Measurements from ENCODE around the gene TMEM151B.
A peak's percentile ranks its signal among the peaks of the same experiment; 100 is the strongest.

The TMEM151B gene

DNA sequence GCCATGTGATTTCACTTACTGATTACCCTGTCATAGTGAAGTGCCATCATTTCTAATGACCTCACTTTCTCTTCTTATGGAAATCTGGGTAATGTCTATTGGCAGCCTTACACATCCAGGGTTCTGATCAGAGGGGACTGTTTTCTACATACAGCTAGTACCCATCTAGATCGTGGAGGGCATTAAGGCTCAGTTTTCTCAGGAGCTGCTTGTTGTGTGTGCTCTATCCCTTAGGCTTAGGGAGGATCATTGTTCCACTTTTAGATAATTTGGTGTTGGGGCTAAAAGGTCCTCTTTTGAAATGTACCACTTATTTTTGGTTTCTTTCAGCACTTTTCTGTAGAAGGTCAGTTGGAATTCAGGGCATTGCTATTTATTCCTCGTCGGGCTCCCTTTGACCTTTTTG, 19.5 kb upstream of the TMEM151B start:
- DNase-seq (ENCODE audit: low read depth): no peak

DNA sequence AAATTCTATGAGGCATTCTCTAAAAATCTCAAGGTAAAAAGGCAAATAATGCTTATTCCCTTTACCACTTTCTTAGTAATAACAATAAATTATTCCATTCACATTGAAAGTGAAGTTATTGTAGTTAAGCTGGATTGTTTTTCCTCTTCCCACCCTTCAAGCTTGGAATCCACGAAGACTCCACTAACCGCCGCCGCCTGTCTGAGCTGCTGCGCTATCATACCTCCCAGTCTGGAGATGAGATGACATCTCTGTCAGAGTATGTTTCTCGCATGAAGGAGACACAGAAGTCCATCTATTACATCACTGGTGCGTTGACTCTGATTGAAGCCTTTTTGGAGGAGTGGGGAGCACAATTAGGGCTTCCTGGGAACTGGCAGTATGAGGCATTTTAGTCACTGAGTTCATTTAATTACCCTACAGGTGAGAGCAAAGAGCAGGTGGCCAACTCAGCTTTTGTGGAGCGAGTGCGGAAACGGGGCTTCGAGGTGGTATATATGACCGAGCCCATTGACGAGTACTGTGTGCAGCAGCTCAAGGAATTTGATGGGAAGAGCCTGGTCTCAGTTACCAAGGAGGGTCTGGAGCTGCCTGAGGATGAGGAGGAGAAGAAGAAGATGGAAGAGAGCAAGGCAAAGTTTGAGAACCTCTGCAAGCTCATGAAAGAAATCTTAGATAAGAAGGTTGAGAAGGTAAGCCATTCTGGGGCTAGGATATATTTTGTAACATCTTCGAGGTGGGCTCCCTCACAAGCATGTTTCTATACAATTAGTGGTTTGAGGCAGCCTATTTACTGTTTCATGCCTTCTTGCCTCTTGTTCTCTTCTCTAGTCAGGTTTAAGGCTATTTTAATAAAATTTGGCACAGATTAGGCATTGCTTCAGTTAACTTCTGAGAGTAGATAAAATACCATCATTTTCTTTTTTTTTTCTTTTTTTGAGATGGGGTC, 18.4 kb upstream of the TMEM151B start:
- DNase-seq (ENCODE audit: low read depth): no peak

DNA sequence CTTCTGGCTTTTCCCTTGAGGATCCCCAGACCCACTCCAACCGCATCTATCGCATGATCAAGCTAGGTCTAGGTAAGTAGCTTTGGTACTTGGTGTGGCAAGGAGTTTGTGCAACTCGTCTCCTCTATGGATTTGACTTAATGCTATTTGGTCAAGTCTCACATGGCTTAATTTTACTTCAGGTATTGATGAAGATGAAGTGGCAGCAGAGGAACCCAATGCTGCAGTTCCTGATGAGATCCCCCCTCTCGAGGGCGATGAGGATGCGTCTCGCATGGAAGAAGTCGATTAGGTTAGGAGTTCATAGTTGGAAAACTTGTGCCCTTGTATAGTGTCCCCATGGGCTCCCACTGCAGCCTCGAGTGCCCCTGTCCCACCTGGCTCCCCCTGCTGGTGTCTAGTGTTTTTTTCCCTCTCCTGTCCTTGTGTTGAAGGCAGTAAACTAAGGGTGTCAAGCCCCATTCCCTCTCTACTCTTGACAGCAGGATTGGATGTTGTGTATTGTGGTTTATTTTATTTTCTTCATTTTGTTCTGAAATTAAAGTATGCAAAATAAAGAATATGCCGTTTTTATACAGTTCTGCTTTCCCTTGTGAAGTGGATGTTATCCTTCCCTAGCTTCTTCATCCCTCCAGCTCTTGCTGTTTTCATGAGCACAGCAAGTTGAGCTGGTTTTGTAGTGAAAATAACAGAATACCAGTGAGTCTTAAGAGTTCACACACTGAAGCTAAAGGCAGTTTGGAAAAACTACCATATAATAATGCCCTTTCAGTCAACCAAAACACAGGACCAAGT, 16.7 kb upstream of the TMEM151B start:
- DNase-seq (ENCODE audit: low read depth): no peak

DNA sequence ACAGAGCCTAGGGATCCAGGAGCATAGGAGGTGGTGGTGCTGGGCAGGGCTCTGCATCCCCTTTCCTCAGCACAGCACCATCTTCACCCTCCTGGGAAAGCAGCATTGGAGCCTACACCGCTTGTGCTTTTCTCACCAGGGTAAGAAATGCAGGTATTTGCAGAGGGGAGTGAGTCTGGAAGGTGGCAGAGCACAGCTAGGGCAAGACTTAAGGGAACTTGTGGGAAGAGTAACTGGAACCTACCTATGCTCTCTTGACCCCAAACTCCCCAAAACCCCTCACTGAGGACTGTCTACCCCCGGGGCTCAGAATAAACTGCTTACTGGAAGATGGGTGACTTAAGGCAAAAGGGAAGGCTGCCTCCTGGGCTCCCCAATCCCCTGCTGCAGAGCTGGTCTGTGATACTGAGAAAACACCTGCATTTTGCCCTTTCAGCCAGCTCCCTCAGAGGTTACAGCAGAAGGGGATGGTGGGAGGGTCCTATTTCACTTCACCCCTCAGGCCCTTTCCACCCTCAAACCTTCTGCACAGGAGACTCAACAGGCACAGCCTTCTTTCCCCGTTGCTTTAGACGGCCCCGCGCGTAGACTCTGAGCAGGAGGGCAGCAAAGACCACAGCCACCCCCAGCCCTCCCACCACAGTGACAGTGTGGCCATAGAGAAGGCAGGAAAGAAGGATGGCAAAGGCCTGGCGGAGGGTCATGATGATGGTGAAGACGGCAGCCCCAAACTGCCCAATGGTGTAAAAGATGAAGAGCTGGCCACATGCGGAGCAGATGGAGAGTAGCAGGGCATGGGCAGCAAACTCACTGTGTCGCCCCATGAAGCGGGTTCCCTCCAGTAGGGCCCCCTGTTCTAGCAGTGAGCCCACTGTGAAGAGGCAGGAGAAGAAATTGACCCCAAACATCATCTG, 15.8 kb upstream of the TMEM151B start:
- no peak for DNase-seq (ENCODE audit: low read depth)

DNA sequence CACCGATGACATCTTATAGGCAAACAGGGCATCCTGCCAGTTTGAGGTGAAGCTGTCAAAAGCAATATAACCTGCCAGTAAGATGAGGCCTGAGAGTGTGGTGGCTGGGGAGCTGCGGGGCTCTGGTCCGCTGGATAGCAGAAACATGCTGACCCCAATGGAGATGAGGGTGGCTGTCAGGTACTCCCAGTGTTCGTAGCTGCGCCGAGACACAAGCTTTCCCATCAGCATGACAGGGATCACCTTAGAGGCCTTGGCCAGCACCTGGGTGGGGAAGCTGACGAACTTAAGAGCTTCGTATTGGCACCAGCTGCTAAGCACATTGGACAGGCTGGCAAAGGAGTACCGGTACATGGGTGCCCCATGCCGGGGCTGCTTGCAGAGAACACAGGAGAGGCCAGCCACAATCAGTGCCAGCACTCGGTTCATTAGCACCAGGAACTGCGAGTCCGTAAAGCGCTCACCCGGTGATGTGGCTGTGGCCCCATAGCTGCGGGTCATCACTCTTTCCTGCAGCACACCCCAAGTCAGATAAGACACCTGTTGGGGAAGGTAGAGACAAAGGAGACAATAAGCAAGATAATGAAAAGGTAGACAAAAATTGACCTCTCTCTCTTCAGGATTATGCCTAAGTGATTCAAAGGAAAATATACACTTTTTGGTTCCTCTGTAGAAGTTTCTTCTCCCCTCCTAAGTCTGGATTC, 15.0 kb upstream of the TMEM151B start:
- no peak for DNase-seq (ENCODE audit: low read depth)

DNA sequence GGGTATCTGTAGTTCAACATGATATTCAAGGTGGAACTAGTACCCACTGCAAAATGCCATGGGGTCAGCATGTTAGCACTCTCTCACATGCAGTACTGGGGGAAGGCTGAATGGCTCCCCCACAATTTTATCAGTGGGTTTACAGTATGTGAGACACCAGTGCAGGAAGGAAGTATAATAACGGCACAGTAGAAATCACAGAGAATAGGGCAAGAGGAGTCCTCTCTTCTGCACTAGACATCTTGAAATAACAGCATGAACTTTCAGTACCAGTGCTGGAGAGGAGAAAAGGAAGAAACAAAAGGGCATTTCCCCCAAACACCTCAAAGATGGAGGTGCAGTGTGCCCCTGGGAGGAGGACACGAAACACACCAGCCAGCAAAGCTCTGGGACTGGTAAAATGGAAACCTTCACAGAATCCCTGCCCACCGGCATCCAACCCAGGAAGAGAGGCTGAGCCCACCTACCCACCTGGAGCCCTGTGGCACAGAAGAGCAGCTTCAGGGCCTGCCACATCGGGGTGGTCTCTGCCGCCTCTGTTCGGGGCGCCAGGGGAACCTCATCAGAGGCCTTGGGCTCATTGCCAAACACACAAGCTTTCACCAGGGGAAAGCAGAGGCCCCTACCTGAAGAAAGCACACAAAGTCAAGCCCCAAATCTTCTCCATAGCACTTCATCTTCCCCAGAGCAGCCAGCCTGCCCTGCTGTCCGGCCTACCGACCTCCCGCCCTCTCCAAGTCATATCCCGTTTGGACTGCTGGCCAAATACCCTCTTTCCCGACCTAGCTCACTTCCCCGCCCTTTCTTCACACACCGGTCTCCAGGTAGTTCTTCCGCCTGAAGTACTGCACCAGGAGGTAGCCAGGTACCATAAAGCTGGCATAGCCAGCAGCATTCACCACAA, 14.1 kb upstream of the TMEM151B start:
- DNase-seq (ENCODE audit: low read depth): no peak

DNA sequence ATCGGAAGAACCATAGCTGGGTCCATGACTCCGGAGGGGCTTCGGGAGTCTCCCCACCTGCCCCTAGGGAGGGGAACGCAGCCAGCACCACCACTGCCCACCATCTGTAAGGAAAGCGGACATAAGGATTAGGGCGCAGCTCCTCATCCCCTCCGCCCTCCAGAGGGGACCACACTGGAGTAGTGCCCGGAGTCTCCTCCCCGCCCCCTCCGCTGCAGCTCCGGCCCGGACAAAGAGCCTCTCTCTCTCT, 13.6 kb upstream of the TMEM151B start:
- DNase-seq (ENCODE audit: low read depth): no peak

DNA sequence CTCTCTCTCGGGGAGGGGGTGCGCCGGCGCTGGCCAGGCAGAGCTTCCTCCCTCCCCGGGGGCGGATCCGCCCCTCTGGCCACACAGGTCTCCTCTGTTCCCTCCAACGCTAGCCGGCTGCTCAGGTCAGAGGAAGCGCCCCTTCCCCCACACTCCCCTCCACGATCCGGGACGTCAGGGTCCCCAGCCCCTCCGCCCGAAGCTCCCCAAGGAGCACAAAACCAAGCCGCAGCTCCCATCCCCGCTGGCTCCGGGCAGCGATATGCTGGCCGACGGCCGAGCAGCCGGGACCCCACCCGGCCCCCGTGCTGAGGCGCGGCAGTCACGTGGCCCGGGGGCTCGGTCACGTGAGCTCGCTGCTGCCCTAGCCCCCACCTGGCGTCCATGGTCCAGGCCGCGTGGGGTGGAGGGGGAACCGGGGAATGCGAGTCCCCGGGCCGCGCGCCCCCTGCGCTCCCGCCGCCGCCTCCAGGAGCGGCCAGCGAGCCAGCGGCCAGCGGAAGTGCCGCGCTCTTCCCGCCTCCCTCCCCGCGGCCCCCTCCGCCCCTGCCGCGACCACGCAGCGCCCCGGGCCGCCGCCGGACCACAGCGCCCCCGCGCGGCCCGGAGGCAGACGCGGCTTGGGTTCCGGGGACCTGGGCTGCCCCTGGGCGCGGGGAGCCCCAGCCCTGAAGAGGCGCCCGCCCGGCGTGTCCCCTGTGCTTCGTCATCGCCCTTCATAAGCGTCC, 13.1 kb upstream of the TMEM151B start, which contains the start of gene SLC35B2:
SLC35B2 (minus strand) TSS at position 504 of the 728 bp plus-strand sequence; CDS start at position 386, 118 bp downstream.
- DNase-seq (ENCODE audit: low read depth): peak; percentile 57

DNA sequence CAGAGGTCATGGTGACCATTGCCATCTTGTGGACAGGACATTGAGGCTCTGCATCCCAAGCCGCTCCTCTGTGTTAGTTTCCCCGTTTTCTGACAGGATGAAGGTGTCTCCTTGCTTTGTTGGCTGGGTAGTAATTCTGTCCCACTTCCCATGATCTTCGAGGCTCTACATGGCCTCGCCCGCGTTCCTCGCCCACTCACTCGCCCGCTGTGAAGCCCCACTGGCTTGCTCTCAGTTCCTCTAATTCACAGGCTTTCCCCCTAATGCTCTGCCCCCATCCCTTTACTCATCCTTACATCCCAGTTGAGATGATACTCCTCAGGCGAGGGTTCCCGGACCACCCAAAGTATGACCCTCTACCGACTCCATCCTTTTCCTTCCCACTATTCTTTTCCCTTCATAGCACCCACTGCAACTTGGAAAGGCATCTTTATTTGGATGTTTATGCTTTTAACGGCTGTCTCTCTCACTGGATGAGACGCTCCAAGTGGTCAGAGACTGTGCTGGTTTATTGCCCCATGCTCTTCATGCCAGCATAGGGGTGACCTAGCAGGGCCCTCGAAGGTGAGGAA, 12.4 kb upstream of the TMEM151B start:
- DNase-seq (ENCODE audit: low read depth): no peak

DNA sequence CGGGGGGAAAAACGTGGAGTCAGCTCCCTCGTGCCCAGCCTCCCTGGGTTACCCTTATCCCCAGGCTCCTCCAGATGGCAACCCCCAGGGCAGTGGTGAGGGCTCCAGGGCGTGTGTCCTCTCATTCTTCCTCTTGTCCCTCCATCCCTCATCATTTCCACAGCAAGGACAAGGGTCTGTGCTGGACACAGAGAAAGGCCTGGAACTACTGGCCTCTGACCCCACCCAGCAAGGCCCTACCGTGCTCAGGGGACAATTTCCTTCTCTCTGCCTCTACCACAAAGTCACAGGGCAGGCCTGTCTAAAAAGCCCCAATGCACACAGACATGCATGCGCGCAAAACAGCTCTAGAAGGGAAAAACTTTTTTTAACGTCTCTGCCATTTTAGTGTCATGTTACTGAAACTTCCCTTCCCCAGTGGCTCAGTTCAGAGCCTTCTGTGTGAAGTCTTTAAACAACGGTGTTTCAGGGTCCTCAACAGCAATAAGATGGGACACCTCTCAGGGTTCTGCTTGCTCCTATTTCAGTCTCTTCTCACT, 11.9 kb upstream of the TMEM151B start:
- no peak for DNase-seq (ENCODE audit: low read depth)

DNA sequence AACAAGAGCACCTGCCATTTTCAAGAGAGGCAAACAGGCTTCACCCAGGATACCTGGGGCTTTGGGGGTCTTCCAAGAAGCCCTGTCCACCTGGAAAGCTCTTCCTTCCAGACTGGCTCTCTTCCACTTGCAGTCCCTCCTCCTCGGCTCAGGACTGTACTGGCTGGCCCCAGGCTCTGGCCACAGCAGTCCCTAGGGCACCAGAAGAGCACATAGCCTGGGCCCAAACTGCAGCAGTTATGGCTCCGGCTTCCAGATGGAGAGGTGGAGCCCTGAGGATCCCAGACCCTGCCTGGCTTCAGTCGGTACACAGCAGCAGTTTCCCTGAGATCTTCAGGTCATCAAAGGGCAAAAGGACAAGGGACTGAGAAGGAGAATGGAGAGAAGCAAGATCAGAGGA, 11.3 kb upstream of the TMEM151B start:
- DNase-seq (ENCODE audit: low read depth): no peak

DNA sequence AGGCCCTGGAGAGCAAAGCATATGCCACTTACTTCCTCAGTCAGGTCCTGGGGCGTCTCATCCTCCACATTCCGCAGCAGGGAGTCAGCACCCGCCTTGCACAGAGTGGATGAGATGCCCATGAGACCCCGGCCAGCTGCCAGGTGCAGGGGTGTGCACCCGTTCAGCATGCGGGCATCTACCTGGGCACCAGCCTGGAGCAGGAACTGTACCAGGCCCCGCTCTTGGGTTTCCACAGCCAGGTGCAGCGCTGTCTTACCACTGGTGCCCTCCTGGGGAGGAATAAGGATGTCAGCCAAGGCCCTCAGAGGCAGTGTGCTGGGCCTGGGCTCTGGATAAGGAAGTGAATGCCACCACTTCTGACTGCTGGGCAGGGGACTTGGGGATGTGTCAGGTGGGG, 10.2 kb upstream of the TMEM151B start:
- DNase-seq (ENCODE audit: low read depth): no peak

DNA sequence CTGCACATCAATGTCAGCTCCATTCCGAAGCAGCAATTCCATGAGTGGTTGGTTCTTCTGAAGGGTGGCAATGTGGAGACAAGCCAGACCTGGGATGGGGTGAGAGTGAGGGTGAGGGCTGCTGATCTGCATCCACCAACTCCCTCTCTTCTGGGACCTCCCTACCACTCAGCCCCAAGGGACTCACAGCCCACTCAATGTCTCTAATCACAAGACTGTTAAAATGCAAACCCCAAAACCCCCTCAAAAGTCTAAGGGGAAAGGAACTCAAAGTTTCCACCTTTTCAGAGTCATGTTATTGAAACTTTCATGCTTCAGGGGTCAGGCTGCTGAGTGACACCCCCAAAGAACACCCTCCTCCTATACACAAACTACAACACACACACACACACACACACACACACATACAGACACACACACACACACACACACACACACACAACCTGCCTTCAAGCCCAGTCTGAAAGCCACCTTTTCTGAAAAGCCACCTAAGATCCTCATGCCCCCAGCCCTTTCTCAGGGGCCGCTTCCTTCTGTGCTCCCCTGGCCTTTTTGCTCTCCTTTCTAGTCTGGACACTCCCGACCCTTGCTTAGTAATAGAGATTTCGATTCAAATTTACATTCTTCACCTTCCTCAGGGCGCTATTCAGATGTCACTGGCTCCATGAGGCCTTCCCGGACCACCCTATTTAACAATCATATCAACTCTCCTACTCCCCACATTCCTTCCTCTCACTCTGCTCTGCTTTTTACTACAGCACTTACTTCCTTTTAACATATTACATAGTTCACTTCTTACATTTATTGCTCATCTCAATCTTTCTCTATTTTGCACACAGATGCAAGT, 9.6 kb upstream of the TMEM151B start:
- DNase-seq (ENCODE audit: low read depth): no peak

DNA sequence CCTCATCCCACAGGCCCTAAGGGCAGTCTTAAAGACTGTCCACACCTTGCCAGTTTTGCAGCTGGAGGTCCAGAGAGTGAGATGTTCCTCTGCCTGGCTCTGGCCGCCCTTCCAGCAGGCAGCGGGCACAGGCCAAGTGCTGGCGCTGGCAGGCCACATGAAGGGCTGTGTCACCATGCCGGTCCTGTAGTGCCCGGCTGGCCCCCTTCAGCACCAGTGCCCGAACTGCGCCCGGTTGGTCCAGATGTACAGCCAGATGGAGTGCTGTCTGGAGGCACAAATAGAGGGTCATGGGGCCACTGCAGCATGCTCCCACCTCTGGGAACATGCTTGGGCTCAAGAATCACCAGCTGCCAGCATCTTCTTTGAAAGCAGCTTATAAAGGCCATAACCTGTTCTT, 8.7 kb upstream of the TMEM151B start:
- no peak for DNase-seq (ENCODE audit: low read depth)

DNA sequence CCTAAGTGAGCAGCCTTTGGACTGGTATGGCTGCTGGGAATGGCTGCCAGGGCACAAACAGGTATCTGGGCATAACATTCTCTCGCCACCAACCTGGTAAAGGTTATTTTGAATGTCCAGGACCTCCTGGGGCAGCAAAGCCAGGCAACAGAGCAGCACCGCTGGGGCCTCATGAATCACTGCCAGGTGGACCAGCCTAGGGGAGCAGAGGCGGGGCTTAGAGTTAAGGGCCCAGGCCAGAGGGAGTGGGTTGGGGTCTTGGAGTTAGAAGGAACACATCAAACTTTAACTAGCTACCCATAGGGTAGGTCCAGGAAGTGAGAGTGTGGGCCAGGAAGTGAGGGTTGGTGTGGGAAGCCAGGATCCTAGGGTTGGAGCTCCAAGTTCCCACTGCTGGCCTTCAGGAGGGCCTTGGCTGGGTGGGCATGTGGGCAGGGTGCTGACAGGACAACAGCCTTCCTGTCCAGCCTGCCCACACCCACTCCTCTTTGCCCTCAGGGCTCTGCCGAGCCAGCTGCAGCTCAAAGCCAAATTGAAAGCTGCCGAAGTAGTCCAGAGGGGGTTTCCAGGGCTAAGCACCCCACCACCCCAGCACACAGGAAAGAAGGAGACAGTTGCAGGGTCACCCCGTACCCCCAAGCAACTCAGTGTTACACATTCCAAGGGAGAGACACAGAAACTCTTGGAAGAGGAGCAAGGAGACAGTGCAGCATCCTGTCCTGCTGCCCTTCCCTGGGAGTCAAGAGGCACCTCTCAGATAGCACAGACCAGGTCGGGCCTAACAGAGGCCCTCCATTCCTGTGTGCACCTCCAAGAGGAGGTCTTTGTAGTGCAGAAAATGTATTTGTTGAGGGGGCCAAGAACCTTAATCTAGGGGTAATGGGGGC, 7.5 kb upstream of the TMEM151B start:
- DNase-seq (ENCODE audit: low read depth): no peak

DNA sequence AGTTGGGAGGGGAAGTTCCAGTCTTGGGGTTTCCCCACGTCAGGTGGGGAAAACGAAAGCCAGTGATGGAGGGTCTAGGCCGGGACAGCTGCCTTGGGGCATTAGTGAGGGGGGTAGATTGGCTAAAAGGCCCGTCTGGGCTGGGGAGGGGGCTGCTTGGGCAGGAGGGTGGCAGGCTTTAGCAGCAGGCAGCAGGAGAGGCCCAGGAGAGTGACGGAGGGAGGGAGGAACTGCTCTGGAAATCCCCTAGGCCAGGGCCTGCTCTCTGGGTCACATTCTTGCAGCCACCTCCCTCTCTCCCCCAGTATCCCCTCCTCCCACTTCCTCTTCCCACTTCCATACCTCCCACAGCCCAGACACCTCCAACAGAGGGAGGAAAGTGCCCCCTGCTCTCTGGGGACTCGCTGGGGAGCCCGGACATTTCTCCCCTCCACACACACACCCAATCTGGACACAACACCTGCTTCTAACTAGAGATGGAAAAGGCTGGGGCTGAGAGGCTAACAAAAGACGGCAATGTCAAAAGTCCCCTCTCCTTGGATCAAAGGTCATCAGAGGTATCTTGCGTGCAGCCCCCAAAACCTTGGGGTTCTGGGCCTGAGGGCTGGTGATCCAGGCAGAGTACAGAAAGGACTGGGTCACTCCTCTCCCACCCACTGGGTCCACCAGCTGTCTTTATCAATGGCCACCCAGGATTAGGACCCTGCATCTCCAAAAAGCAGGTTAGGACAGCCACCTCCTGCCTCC, 6.7 kb upstream of the TMEM151B start:
- DNase-seq (ENCODE audit: low read depth): no peak

Measured in stimulated activated CD8-positive, alpha-beta memory T cell treated with anti-CD3 and anti-CD28 coated beads, Interleukin-12 subunit alpha, Interleukin-12 subunit beta, amount 100 ng/mL, for 4 hours (primary cell).